ENCODE measurements around the gene DAB2IP.

Gene DAB2IP

DNA sequence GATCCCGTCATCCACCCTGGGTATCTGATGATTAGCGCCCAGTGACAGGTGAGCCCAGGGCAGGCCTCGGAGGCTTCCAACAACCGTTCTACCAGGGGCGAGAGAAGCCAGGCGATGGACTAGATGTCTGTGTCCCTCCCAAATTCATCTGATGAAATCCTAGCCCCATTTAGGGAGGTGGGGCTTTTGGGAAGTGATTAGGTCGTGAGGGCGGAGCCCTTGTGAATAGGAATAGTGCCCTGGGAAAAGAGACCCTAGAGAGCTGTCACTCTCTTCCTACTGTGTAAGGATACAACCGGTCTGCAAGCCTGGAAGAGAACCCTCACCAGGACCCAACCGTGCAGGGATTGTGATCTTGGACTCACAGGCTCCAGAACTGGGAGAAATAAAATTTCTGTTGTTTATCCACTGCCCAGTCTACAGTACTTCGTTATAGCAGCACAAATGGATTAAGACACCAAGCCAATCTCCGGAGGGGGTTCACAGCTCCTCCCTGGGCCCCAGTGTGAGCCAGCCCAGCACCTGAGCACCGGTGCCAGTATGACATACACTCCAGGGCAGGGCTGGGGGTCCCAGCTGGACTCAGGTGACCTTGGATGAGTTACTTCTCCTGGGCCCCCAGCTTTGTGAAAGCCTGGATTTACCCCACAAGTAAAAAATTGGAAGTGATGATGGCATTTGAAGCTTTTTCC is 162.2 kb downstream of the DAB2IP start:
- no peak for DNase-seq (ENCODE audit: extremely low read depth in 1 of 2, low read depth in 1 of 2)

DNA sequence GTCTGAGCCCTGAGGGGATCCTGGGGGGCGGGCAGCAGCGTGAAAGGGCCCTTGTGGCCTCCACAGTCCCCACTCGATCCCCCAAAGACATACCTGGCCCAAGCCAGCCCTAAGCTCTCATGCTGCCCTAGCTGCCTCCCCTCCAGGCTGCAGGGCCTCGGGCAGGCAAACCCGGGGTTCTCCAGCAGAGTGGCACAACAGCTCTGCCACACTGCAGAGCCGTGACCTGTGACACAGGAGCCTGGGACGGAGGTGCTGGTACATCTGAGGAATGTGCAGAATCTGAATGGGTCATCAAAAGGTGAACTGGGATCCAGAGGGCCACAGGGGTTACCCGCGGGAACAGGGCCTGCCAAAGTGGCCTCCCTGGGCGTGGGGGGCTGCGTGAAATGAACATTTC is 163.2 kb downstream of the DAB2IP start:
- no peak for DNase-seq (ENCODE audit: extremely low read depth in 1 of 2, low read depth in 1 of 2)

DNA sequence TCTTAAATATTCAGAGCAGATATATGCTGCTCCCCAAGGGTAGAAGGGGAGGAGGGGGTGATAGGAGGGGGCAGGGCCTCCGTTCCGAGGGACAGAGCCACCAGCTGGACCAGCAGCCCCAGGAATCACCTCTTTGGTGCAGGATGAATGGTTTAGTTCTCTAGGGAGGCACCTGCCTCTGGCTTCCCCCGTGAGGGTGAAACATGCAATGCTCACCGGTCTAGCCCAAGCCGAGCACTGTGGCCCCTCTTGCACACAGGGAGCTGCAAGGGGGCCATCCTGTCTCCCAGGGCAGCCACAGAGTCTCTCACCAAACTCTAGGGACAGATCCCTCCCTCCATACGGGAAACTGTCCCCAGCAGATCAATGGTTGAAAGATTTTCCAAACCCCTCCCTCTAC is 163.7 kb downstream of the DAB2IP start:
- DNase-seq (ENCODE audit: extremely low read depth in 1 of 2, low read depth in 1 of 2): no peak

DNA sequence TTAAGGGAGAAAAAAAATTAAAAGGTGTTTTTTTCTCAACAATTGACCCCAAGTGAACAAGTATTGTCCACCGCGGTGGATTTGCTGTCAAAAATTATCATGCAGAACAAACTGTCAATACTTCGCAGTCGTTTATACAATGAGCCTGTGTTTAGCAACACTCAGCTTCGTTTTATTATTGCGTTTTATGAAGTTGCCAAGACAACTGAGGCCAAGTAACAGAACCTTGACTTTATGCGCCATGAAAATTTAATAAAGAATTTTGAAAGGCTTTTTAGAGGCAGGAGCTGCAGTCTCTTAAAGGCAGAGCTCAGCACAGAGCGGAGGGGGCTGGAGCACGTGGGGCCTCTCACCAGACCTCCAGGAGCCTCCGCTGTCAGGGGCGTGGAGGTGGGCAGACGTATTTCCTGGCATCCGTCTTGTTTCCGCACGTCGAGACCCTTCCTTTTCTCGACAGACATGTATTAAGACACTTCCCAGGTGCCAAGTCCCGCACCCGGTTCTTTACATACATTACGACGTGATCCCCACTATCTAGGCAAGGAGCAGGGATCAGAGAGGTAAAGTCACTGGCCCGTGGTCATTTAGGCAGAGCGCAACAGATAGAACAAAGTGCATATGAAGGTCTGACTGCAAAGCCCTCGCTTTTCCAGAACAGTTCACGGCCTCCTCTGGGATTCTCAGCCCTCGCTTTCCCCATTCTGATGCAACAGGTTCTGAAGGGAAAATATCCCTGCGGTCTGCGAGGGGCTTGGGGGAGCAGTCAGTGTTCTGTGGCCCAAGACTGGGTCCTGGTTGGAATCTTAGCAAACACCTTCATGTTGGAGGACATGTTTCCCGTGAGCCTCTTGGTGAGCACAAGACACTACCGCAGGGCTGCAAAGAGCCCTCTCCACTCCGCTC is 164.4 kb downstream of the DAB2IP start:
- no peak for DNase-seq (ENCODE audit: extremely low read depth in 1 of 2, low read depth in 1 of 2)

DNA sequence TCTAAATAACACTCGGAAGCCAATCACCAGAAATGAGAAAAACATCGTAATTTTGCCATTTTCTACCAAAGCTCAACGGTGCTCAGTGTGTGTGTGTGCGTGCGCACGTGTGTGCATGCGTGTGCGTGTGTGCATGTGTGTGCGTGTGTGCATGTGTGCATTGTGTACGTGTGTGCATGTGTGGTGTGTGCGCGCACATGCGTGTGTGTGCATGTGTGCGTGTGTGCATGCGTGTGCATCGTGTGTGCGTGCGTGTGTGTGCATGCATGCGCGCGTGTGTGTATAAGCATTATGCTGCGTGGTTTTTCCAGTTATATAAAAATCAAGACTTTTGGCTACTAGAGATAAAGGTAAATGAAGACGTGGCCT is 165.0 kb downstream of the DAB2IP start:
- DNase-seq (ENCODE audit: extremely low read depth in 1 of 2, low read depth in 1 of 2): no peak

DNA sequence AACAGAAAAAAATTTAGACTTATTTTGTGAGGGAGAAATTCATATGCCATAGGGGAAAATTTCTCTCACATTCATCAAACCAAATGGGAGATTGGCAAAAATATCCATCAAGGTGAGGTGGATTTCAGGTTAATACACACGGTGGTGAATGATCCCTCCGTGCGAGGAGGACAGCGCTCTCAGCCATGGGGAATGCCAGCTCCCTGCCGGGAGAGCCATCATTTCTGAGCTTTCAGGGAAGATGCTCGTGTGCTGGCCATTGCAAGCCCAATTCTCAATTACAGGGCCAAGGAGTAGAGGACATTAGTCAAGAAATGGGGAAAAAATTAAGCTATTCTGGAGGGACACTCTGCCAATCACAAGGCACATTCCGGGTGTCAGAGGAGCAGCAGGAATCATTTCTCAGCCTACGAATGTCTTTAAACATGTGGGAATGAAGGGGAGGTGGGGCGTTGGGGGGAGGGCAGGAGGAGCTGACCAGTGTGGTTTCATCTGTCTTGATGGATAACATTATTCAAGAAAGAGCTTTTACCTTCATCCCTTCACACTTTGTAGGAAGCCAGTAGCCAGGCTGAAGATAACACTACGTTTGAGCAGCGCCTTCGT is 165.5 kb downstream of the DAB2IP start:
- no peak for DNase-seq (ENCODE audit: extremely low read depth in 1 of 2, low read depth in 1 of 2)

GRCh38 chr9:121817476-121817875 is 166.0 kb downstream of the DAB2IP start:
- DNase-seq (ENCODE audit: extremely low read depth in 1 of 2, low read depth in 1 of 2): no peak

- no peak for DNase-seq (ENCODE audit: extremely low read depth in 1 of 2, low read depth in 1 of 2)
Measured at GRCh38 chr9:121818016-121818661, 166.7 kb downstream of the DAB2IP start.

DNA sequence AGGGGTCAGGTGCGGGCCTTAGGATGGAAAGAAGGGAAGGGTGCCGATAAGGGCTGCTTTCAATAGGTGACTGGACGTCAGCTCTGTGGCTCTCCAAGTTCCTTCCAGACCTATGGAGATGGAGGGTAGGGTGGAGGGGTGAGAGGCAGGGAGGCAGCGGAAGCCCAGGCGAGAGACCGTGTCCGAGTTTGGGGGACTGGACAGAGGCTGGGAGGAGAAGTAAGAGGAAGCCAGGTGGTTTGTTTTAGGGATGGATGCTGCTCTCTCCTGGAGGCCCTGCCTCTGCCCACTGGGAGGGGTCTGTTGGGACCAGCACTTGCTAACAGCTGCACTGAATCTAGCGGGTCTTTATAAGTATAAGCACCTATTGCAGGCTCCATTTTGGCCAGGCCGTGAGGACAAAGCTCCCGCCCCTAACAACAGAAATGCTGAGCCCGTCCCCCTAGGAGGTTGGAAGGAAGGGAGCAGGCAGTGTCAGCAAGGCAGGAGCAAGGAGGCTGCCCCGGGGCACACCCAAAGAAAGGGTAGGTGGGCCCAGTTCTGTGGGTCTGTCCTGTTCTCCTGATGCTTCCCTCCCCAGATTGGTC is 167.5 kb downstream of the DAB2IP start:
- DNase-seq (ENCODE audit: extremely low read depth in 1 of 2, low read depth in 1 of 2): no peak

DNA sequence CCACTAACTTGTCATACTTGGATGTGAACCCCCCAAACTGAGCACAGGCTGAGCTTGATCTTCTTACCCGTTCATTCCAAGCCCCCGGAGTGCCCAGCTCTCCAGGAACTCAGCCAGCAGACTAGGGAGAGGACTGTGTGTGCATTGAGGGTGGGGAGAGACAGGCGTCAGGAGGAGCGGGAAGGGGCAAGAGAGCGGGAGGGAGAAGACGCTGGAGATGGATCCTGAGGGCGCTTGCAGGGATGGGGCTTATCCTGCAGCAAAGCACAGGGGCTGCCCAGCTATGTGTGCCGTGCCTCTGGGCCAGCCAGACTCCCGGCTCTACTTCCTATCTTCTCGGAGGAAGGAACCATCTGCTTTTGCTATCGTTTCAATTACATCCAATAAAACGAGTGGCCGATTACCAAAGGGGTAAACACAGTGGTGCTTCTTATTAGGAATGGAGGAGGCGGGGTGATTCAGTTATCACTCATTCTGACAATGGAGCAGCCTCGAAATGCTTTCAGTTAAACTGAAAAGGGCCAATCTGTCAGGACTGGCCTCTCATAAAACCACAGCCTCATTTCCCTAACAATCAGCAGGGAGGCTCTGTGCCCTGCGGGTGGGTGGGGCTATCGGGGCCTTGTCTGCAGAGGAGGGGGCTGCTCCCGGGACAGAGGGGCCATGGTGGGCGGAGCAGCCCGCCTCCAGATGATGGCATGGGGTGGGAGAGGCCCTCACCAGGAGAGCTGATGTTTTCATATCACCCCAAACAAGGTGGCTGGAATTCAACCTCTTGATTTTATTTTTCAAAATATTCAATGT is 168.2 kb downstream of the DAB2IP start:
- DNase-seq (ENCODE audit: extremely low read depth in 1 of 2, low read depth in 1 of 2): no peak

- DNase-seq (ENCODE audit: extremely low read depth in 1 of 2, low read depth in 1 of 2): no peak
Measured at GRCh38 chr9:121820286-121821005, 169.0 kb downstream of the DAB2IP start.

DNA sequence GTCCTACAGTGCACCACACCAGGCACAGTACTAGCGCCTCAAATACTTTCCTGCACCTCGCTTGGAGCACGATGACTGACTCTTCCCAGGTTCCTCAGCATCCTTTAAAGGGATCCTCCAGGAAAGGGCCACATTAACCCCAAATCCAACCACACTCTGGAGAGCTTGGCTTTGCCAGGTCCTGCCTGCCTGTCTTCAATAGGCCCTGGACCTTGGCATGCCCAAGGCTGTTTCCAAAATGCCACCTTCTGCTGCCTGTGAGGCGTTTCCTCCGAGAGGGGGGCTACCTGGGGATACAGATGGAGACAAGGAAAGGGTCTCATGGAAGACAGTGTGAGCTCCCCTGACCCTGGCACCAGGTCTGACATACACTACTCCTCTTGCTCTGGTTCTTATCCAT is 169.9 kb downstream of the DAB2IP start:
- DNase-seq (ENCODE audit: extremely low read depth in 1 of 2, low read depth in 1 of 2): no peak

GRCh38 chr9:121822093-121823085 is 171.0 kb downstream of the DAB2IP start:
- no peak for DNase-seq (ENCODE audit: extremely low read depth in 1 of 2, low read depth in 1 of 2)

GRCh38 chr9:121823451-121824169 is 172.2 kb downstream of the DAB2IP start:
- no peak for DNase-seq (ENCODE audit: extremely low read depth in 1 of 2, low read depth in 1 of 2)

GRCh38 chr9:121824651-121825030 is 173.2 kb downstream of the DAB2IP start:
- no peak for DNase-seq (ENCODE audit: extremely low read depth in 1 of 2, low read depth in 1 of 2)

- DNase-seq (ENCODE audit: extremely low read depth in 1 of 2, low read depth in 1 of 2): no peak
Measured at GRCh38 chr9:121825031-121825691, 173.7 kb downstream of the DAB2IP start.

DNA sequence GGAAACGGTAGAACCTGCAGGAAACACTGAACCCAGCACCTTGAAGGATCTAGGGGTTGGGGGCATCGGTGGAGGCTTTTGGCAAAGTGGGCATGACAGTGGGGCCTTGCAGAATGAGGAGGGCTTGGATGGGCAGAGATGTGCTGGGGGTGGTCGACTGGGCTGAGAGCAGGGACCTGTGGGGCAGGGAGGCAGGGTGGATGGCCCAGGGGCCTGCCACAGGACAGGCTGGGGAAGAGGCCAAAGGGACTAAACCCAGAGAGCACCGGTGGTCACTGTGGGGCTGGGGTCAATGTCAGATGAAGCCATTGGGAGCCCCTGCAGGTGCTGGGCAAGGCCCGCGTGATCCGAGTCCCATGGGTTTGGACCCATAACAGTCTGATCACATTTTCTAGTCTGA is 175.3 kb downstream of the DAB2IP start:
- DNase-seq (ENCODE audit: extremely low read depth in 1 of 2, low read depth in 1 of 2): no peak
